Stomach (tissue), 4 donors: Measurements from ENCODE around the gene DDX55.

Experiments
- CTCF ChIP-seq, 7 experiments: fragments of 450-650 bp in 4 of 7; fragments of 200-600 bp in 3 of 7; sonication (generic) in 3 of 7; IDR thresholded peaks; one replicate each; pipeline ENCODE4 v1.5.1; 2016 to 2019; ENCODE audit warnings: antibody characterized with exemption in 7 of 7, control low read depth in 2 of 7, mild to moderate bottlenecking in 1 of 7
- EP300 ChIP-seq: sonication (generic); formaldehyde crosslinking; IDR thresholded peaks from one replicate; pipeline ENCODE4 v1.6.1; 2017; ENCODE audit warnings: antibody characterized with exemption
- POLR2A ChIP-seq, 4 donors: fragments of 450-650 bp; IDR thresholded peaks; one replicate each; pipeline ENCODE4 v1.6.1; 2016; ENCODE audit warnings: antibody characterized with exemption in 4 of 4, control low read depth in 2 of 4, mild to moderate bottlenecking in 1 of 4, moderate library complexity in 1 of 4
- POLR2AphosphoS5 ChIP-seq, 3 donors: sonication (generic); formaldehyde crosslinking; IDR thresholded peaks; one replicate each; pipeline ENCODE4 v1.6.1; 2016; ENCODE audit warnings: antibody characterized with exemption in 3 of 3

- TF ChIP-seq POLR2A (IDR thresholded peaks at IDR 0.05), result no peak
- no peak for TF ChIP-seq EP300
- no peak for TF ChIP-seq CTCF (IDR thresholded peaks at IDR 0.05)
- no peak for TF ChIP-seq POLR2AphosphoS5 (IDR thresholded peaks at IDR 0.05)
Observed at GRCh38 chr12:123599310-123599709, 2.6 kb upstream of the DDX55 start.
